NCI-H345 (cell line): ENCODE data around the gene GDF7.

Experiments used
- DNase-seq: peaks from one replicate; lab custom pipeline; 2025; lab: John Stamatoyannopoulos, UW

GDF7 gene

GRCh38 chr2:20629181-20629580, 37.8 kb upstream of the GDF7 start:
- DNase-seq = no peak

- no peak for DNase-seq
Measured at GRCh38 chr2:20629581-20630171, 37.3 kb upstream of the GDF7 start.

GRCh38 chr2:20630967-20631366, 36.0 kb upstream of the GDF7 start:
- no peak for DNase-seq

GRCh38 chr2:20631617-20632307, 35.2 kb upstream of the GDF7 start:
- no peak for DNase-seq

GRCh38 chr2:20632446-20632990, 34.4 kb upstream of the GDF7 start:
- no peak for DNase-seq

GRCh38 chr2:20633001-20633400, 33.9 kb upstream of the GDF7 start:
- no peak for DNase-seq

GRCh38 chr2:20633794-20634506, 33.0 kb upstream of the GDF7 start:
- no peak for DNase-seq

GRCh38 chr2:20634507-20635112, 32.3 kb upstream of the GDF7 start:
- no peak for DNase-seq

GRCh38 chr2:20635113-20635510, 31.8 kb upstream of the GDF7 start:
- DNase-seq = no peak

GRCh38 chr2:20635675-20636584, 31.0 kb upstream of the GDF7 start:
- peak; percentile 12 for DNase-seq

- no peak for DNase-seq
Measured at GRCh38 chr2:20637147-20637546, 29.8 kb upstream of the GDF7 start.

- no peak for DNase-seq
Measured at GRCh38 chr2:20638014-20638413, 28.9 kb upstream of the GDF7 start.

GRCh38 chr2:20638646-20639430, 28.1 kb upstream of the GDF7 start:
- DNase-seq = no peak

GRCh38 chr2:20640411-20641122, 26.4 kb upstream of the GDF7 start:
- no peak for DNase-seq

- no peak for DNase-seq
Measured at GRCh38 chr2:20641123-20641985, 25.6 kb upstream of the GDF7 start.

- peak; percentile 76 for DNase-seq
Measured at GRCh38 chr2:20642055-20642971, 24.6 kb upstream of the GDF7 start.

GRCh38 chr2:20643060-20643459, 23.9 kb upstream of the GDF7 start:
- no peak for DNase-seq

- no peak for DNase-seq
Measured at GRCh38 chr2:20643826-20644225, 23.1 kb upstream of the GDF7 start.
